Liver (tissue), 3 donors: ENCODE data around the gene C1orf174.

Source experiments
- TAF1 ChIP-seq: conservative IDR thresholded peaks from 2 replicates; pipeline ENCODE4 v1.6.1; 2016; ENCODE audit warnings: antibody characterized with exemption, mild to moderate bottlenecking
- TF ChIP-seq, protein P1 (sequence below): fragments of 150-350 bp; IDR thresholded peaks from 2 replicates; pipeline ENCODE4 v1.5.1; 2017; ENCODE audit warnings: improper control_type of control experiment, low read depth, low read length; ENCODE audit not compliant: missing input control
- donor health status: healthy.
- donor health status: healthy.

- TF ChIP-seq, protein P1, sequence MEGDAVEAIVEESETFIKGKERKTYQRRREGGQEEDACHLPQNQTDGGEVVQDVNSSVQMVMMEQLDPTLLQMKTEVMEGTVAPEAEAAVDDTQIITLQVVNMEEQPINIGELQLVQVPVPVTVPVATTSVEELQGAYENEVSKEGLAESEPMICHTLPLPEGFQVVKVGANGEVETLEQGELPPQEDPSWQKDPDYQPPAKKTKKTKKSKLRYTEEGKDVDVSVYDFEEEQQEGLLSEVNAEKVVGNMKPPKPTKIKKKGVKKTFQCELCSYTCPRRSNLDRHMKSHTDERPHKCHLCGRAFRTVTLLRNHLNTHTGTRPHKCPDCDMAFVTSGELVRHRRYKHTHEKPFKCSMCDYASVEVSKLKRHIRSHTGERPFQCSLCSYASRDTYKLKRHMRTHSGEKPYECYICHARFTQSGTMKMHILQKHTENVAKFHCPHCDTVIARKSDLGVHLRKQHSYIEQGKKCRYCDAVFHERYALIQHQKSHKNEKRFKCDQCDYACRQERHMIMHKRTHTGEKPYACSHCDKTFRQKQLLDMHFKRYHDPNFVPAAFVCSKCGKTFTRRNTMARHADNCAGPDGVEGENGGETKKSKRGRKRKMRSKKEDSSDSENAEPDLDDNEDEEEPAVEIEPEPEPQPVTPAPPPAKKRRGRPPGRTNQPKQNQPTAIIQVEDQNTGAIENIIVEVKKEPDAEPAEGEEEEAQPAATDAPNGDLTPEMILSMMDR, result no peak
- no peak for TF ChIP-seq TAF1
Observed at GRCh38 chr1:3868464-3869006, 31.5 kb downstream of the C1orf174 start.
